DOHH2 (cell line): ENCODE measurements around the gene SRP19.

Experiments
- H3F3A ChIP-seq: fragments of 200-600 bp; sonication (generic), shearing (Covaris generic); 2 replicates; pipeline ENCODE4 v1.6.0; 2016; ENCODE audit warnings: antibody characterized with exemption, mild to moderate bottlenecking; ENCODE audit not compliant: control insufficient read depth, insufficient read depth
- H3K27ac ChIP-seq: fragments of 200-600 bp; sonication (generic); 2 replicates; pipeline ENCODE4 v1.5.1; 2014; ENCODE audit warnings: low read depth, mild to moderate bottlenecking, low read length, moderate library complexity
- H3K27me3 ChIP-seq: fragments of 200-600 bp; sonication (generic); 2 replicates; pipeline ENCODE4 v1.6.1; 2014; ENCODE audit warnings: mild to moderate bottlenecking, low read length, mixed read lengths; ENCODE audit not compliant: control insufficient read depth
- H3K36me3 ChIP-seq: fragments of 200-600 bp; sonication (generic); 2 replicates; pipeline ENCODE4 v1.6.1; 2014; ENCODE audit warnings: mild to moderate bottlenecking, low read length, moderate library complexity, mixed read lengths; ENCODE audit not compliant: control insufficient read depth
- H3K4me1 ChIP-seq: fragments of 200-600 bp; sonication (generic); 2 replicates; pipeline ENCODE4 v1.6.1; 2014; ENCODE audit warnings: mild to moderate bottlenecking, low read length, mixed read lengths; ENCODE audit not compliant: control insufficient read depth
- H3K4me2 ChIP-seq: fragments of 200-600 bp; sonication (generic); 2 replicates; pipeline ENCODE4 v1.6.0; 2014; ENCODE audit warnings: mild to moderate bottlenecking, low read length, moderate library complexity
- H3K4me3 ChIP-seq: fragments of 200-600 bp; sonication (generic); 2 replicates; pipeline ENCODE4 v1.5.1; 2014; ENCODE audit warnings: mild to moderate bottlenecking, low read length, mixed read lengths
- H3K79me2 ChIP-seq: fragments of 200-600 bp; sonication (generic); 2 replicates; pipeline ENCODE4 v1.6.1; 2014; ENCODE audit warnings: mild to moderate bottlenecking, low read length, mixed read lengths; ENCODE audit not compliant: control insufficient read depth
- H3K9me2 ChIP-seq: fragments of 200-600 bp; sonication (generic); replicated peaks from 2 replicates; pipeline ENCODE4 v1.6.1; 2014; ENCODE audit warnings: mild to moderate bottlenecking, low read length, mixed read lengths; ENCODE audit not compliant: control insufficient read depth
- H3K9me3 ChIP-seq: fragments of 200-600 bp; sonication (generic); 2 replicates; pipeline ENCODE4 v1.6.1; 2014; ENCODE audit warnings: antibody characterized with exemption, low read length, mixed read lengths; ENCODE audit not compliant: control insufficient read depth, insufficient read depth
- H4K20me1 ChIP-seq: fragments of 200-600 bp; sonication (generic); 2 replicates; pipeline ENCODE4 v1.6.0; 2014; ENCODE audit warnings: low read depth, mild to moderate bottlenecking, antibody characterized with exemption, low read length, moderate library complexity; ENCODE audit not compliant: control insufficient read depth, insufficient read depth
- EZH2phosphoT487 ChIP-seq: fragments of 200-600 bp; sonication (generic); IDR thresholded peaks from 2 replicates; pipeline ENCODE4 v1.6.1; 2017; ENCODE audit warnings: borderline replicate concordance, mild to moderate bottlenecking, antibody characterized with exemption, low read length, moderate library complexity, mixed read lengths
- TF ChIP-seq, protein P1 (sequence below): fragments of 200-600 bp; sonication (generic); IDR thresholded peaks from one replicate; pipeline ENCODE4 v1.5.1; 2014; ENCODE audit warnings: antibody characterized with exemption, mild to moderate bottlenecking, low read depth, low read length; ENCODE audit not compliant: poor library complexity, severe bottlenecking

SRP19 gene

DNA sequence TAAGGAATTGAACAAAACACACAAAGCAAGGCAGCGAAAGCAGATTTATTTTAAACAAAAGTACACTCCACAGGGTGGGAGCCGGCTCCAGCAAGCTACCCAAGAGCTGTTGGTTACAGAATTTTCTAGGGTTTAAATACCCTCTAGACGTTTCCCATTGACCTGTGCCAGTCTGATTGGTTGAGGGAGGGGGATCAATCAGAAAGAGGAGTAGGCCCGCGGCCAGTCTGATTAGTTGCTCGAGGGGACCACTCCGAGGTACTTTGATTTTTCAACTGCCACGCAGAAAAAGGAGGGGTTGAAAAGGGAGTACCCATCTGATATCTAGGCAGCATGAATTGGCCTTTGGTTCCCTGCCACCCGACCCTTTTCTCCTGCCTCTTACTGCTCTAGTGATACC is 998 bp downstream of the SRP19 start:
- Histone ChIP-seq H3K9me2 (no peaks in the 10 kb centered on the region), H3K27ac (no peak overlapping the region), H3K4me3 (peak overlapping the region; percentile 94), H3K9me3 (peaks cover 5% of the 10 kb centered on the region; the same call in 1 of the 2 replicates), H3K27me3 (no peaks in the 10 kb centered on the region), H3K36me3 (peaks cover 54% of the 10 kb centered on the region), H3K4me2 (peak overlapping the region; percentile 96), H3K4me1 (peaks cover 26% of the 10 kb centered on the region), H3K79me2 (peaks cover 47% of the 10 kb centered on the region), H4K20me1 (no peaks in the 10 kb centered on the region; the same call in 1 of the 2 replicates), H3F3A (no peaks in the 10 kb centered on the region)
- no peak for TF ChIP-seq EZH2phosphoT487
- TF ChIP-seq, protein P1, sequence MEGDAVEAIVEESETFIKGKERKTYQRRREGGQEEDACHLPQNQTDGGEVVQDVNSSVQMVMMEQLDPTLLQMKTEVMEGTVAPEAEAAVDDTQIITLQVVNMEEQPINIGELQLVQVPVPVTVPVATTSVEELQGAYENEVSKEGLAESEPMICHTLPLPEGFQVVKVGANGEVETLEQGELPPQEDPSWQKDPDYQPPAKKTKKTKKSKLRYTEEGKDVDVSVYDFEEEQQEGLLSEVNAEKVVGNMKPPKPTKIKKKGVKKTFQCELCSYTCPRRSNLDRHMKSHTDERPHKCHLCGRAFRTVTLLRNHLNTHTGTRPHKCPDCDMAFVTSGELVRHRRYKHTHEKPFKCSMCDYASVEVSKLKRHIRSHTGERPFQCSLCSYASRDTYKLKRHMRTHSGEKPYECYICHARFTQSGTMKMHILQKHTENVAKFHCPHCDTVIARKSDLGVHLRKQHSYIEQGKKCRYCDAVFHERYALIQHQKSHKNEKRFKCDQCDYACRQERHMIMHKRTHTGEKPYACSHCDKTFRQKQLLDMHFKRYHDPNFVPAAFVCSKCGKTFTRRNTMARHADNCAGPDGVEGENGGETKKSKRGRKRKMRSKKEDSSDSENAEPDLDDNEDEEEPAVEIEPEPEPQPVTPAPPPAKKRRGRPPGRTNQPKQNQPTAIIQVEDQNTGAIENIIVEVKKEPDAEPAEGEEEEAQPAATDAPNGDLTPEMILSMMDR: no peak

DNA sequence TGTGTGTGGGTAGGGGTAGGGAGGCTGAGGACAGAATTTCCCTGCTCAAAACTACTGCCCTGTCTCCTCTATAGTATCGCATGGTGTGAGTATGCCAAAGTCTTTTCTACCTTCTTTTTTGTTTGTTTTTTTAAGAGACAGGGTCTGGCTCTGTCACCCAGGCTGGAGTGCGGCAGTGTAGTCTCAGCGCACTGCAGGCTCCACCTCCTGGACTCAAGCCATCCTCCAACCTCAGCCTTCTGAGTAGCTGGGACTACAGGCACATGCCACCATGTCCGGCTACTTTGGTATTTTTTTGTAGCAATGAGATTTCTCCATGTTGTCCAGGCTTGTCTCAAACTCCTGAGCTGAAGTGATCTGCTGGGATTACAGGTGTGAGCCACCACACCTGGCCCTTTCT is 2.5 kb downstream of the SRP19 start:
- Histone ChIP-seq H3K79me2 (peaks cover 47% of the 10 kb centered on the region), H3K4me3 (no peak overlapping the region), H3K4me2 (peak overlapping the region; percentile 96; the same call in 1 of the 2 replicates), H3K27me3 (no peaks in the 10 kb centered on the region), H3K36me3 (peaks cover 69% of the 10 kb centered on the region), H3F3A (no peaks in the 10 kb centered on the region), H3K9me3 (peaks cover 5% of the 10 kb centered on the region; the same call in 1 of the 2 replicates), H3K27ac (no peak overlapping the region), H3K9me2 (no peaks in the 10 kb centered on the region), H4K20me1 (no peaks in the 10 kb centered on the region; the same call in 1 of the 2 replicates), H3K4me1 (peaks cover 26% of the 10 kb centered on the region)
- TF ChIP-seq EZH2phosphoT487: no peak
- TF ChIP-seq, protein P1: no peak

DNA sequence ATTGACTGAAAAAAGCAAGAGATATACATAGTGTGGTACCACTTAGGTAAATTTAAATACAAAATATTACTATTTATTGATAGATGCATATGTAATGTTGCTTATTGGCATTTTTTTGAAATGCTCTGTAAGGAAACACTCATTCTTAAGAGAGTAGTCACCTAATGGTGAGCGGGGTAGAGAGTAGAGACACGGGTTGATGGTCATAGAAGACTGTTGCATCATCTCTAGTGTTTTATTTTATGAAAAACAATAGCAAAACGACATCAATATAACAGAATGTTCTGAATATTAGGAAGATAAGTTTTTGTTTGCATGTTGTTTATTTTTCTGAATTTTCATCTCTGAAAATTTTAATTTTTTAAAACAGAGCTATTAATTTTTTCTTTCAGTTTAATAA is 4.0 kb downstream of the SRP19 start:
- peaks cover 5% of the 10 kb centered on the region; the same call in 1 of the 2 replicates for H3K9me3 ChIP-seq
- no peaks in the 10 kb centered on the region for H3K9me2 ChIP-seq
- H3F3A ChIP-seq: no peaks in the 10 kb centered on the region
- no peak for TF ChIP-seq EZH2phosphoT487
- TF ChIP-seq, protein P1: no peak
- no peak overlapping the region for H3K4me3 ChIP-seq
- H3K27ac ChIP-seq: no peak overlapping the region
- peaks cover 47% of the 10 kb centered on the region for H3K79me2 ChIP-seq
- H4K20me1 ChIP-seq: no peaks in the 10 kb centered on the region; the same call in 1 of the 2 replicates
- no peak overlapping the region for H3K4me2 ChIP-seq
- H3K27me3 ChIP-seq: no peaks in the 10 kb centered on the region
- peaks cover 82% of the 10 kb centered on the region for H3K36me3 ChIP-seq
- H3K4me1 ChIP-seq: peaks cover 26% of the 10 kb centered on the region

DNA sequence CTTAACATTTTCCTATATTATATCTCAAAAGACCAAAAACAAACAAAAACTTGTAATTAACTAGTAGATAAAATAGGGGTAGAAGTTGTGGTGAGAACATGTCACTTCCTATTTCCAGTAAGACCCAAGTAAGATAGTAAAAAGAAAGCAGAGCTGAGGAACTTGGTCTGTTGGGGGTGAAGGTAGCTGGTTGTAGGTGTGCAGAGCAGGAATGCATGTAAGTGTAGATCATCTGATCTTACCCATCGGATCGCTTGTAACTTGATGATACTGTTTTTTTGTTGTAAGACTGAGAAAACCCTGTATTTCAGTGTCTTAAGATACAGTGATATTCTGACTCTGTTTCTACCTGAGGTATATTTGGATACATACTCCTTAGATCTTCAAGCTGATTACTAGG is 5.7 kb downstream of the SRP19 start:
- Histone ChIP-seq H3K36me3 (peaks cover 85% of the 10 kb centered on the region), H3K27ac (no peak overlapping the region), H3F3A (no peaks in the 10 kb centered on the region), H3K4me1 (peaks cover 19% of the 10 kb centered on the region), H3K79me2 (peaks cover 35% of the 10 kb centered on the region), H3K27me3 (no peaks in the 10 kb centered on the region), H3K9me3 (no peaks in the 10 kb centered on the region), H4K20me1 (no peaks in the 10 kb centered on the region; the same call in 1 of the 2 replicates), H3K4me3 (no peak overlapping the region), H3K9me2 (no peaks in the 10 kb centered on the region), H3K4me2 (no peak overlapping the region)
- TF ChIP-seq, protein P1: no peak
- no peak for TF ChIP-seq EZH2phosphoT487
